Measurements from ENCODE around the gene IKBKG. TPM values are rescaled to one million over a fixed set of nuclear protein-coding genes. Genes with fewer than 3 reads are reported as not detected.
"Not testable (repeated sequence)": the region's sequence is repeated elsewhere in the genome, so short reads cannot be mapped to it uniquely, and the experiment has no call there.

Gene IKBKG
- total and polyA plus RNA-seq, 7 experiments from 2014 or later: 19.6 to 45.5 (median 37.3) TPM

DNA sequence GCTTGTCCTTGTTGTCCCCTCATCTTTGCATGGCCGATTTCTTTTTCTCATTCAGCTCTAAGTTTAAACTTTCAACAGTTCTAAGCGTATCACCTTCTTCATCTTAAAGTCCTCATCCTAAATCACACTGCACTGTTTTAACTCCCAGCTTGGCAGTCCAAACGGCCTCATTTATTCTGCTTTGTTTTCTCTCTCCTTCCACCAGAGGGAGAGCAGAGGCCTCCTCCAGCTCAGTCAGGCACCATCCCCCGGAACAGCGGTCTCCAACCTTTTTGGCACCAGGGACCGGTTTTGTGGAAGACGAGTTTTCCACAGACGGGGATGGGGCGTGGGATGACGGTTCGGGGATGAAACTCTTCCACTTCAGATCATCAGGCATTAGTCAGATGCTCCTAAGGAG is 22.9 kb downstream of the IKBKG start:
- H3K27ac Mint-ChIP-seq; ATAC-seq; POLR2A ChIA-PET; H3K4me1 Mint-ChIP-seq; H3K4me3 ChIP-seq (ENCODE audit: low read length); DNase-seq; H3K27me3 Mint-ChIP-seq; H3K9me3 ChIP-seq (ENCODE audit: control insufficient read depth in 2 of 3, low read length in 3 of 3); H3K36me3 Mint-ChIP-seq; H3K4me1 ChIP-seq (ENCODE audit: control insufficient read depth in 2 of 2, insufficient read depth in 2 of 2, low read length in 2 of 2); H3K27me3 ChIP-seq (ENCODE audit: control insufficient read depth in 2 of 2, insufficient read depth in 2 of 2, low read length in 2 of 2); H3K27ac ChIP-seq (ENCODE audit: low read depth, low read length); CTCF ChIA-PET; H3K36me3 ChIP-seq (ENCODE audit: control insufficient read depth in 2 of 3, insufficient read depth in 3 of 3, low read length in 3 of 3); H3K9me3 Mint-ChIP-seq; H3K4me3 Mint-ChIP-seq; intact Hi-C loops (cut with micrococcal nuclease): not testable (repeated sequence)

DNA sequence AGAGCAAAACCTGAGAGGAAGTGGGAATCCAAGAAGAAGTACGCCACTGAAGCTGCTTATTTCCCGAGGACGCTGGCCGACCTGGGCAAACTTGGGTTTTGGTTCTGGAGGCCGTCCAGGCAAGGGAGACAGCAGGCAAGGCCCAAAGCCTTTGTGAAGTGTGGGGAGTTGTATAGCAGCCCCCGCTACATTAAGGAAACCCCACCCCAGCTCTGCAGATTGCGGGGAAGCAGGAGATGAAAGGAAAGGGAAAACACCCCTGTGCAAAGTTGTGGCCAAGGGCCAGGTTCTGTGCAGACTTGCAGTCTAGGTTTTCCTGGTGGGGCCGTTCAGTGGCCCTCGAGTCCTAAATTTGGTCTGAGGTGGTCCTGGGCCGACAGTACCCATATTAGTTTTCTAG is 25.6 kb downstream of the IKBKG start:
- H3K27me3 ChIP-seq (ENCODE audit: control insufficient read depth in 2 of 2, insufficient read depth in 2 of 2, low read length in 2 of 2); DNase-seq; H3K27ac Mint-ChIP-seq; H3K4me1 ChIP-seq (ENCODE audit: control insufficient read depth in 2 of 2, insufficient read depth in 2 of 2, low read length in 2 of 2); H3K9me3 ChIP-seq (ENCODE audit: control insufficient read depth in 2 of 3, low read length in 3 of 3); ATAC-seq; CTCF ChIA-PET; H3K27me3 Mint-ChIP-seq; H3K9me3 Mint-ChIP-seq; H3K27ac ChIP-seq (ENCODE audit: low read depth, low read length); H3K4me3 ChIP-seq (ENCODE audit: low read length); H3K4me3 Mint-ChIP-seq; POLR2A ChIA-PET; H3K36me3 ChIP-seq (ENCODE audit: control insufficient read depth in 2 of 3, insufficient read depth in 3 of 3, low read length in 3 of 3); intact Hi-C loops (cut with micrococcal nuclease); H3K36me3 Mint-ChIP-seq; H3K4me1 Mint-ChIP-seq: not testable (repeated sequence)

- CTCF ChIA-PET; H3K4me3 Mint-ChIP-seq; intact Hi-C loops (cut with micrococcal nuclease); H3K27ac Mint-ChIP-seq; H3K36me3 Mint-ChIP-seq; POLR2A ChIA-PET; H3K4me1 Mint-ChIP-seq; H3K27ac ChIP-seq (ENCODE audit: low read depth, low read length); H3K9me3 ChIP-seq (ENCODE audit: control insufficient read depth in 2 of 3, low read length in 3 of 3); H3K4me1 ChIP-seq (ENCODE audit: control insufficient read depth in 2 of 2, insufficient read depth in 2 of 2, low read length in 2 of 2); H3K27me3 Mint-ChIP-seq; H3K4me3 ChIP-seq (ENCODE audit: low read length); H3K27me3 ChIP-seq (ENCODE audit: control insufficient read depth in 2 of 2, insufficient read depth in 2 of 2, low read length in 2 of 2); H3K36me3 ChIP-seq (ENCODE audit: control insufficient read depth in 2 of 3, insufficient read depth in 3 of 3, low read length in 3 of 3); H3K9me3 Mint-ChIP-seq; DNase-seq: not testable (repeated sequence)
- ATAC-seq: peak; percentile 72
Observed at GRCh38 chrX:154575076-154575475, 27.7 kb downstream of the IKBKG start.

GRCh38 chrX:154582994-154583393 is 35.6 kb downstream of the IKBKG start:
- H3K27me3 Mint-ChIP-seq; H3K9me3 ChIP-seq (ENCODE audit: control insufficient read depth in 2 of 3, low read length in 3 of 3); H3K36me3 ChIP-seq (ENCODE audit: control insufficient read depth in 2 of 3, insufficient read depth in 3 of 3, low read length in 3 of 3); H3K4me1 Mint-ChIP-seq; H3K9me3 Mint-ChIP-seq; H3K4me3 Mint-ChIP-seq; POLR2A ChIA-PET; intact Hi-C loops (cut with micrococcal nuclease); H3K27ac ChIP-seq (ENCODE audit: low read depth, low read length); H3K36me3 Mint-ChIP-seq; CTCF ChIA-PET; DNase-seq; H3K4me1 ChIP-seq (ENCODE audit: control insufficient read depth in 2 of 2, insufficient read depth in 2 of 2, low read length in 2 of 2); H3K4me3 ChIP-seq (ENCODE audit: low read length); ATAC-seq; H3K27me3 ChIP-seq (ENCODE audit: control insufficient read depth in 2 of 2, insufficient read depth in 2 of 2, low read length in 2 of 2); H3K27ac Mint-ChIP-seq: not testable (repeated sequence)

GRCh38 chrX:154584585-154585183 is 37.3 kb downstream of the IKBKG start, which contains the start of gene CTAG1A:
TSS of gene CTAG1A (plus strand) at chrX:154585133. CDS start at chrX:154585207, 74 bp downstream.
- H3K36me3 Mint-ChIP-seq; H3K4me1 ChIP-seq (ENCODE audit: control insufficient read depth in 2 of 2, insufficient read depth in 2 of 2, low read length in 2 of 2); CTCF ChIA-PET; H3K36me3 ChIP-seq (ENCODE audit: control insufficient read depth in 2 of 3, insufficient read depth in 3 of 3, low read length in 3 of 3); H3K27ac Mint-ChIP-seq; H3K4me1 Mint-ChIP-seq; POLR2A ChIA-PET; H3K9me3 Mint-ChIP-seq; ATAC-seq; H3K4me3 ChIP-seq (ENCODE audit: low read length); intact Hi-C loops (cut with micrococcal nuclease); H3K27me3 Mint-ChIP-seq; H3K27me3 ChIP-seq (ENCODE audit: control insufficient read depth in 2 of 2, insufficient read depth in 2 of 2, low read length in 2 of 2); H3K4me3 Mint-ChIP-seq; H3K27ac ChIP-seq (ENCODE audit: low read depth, low read length); DNase-seq; H3K9me3 ChIP-seq (ENCODE audit: control insufficient read depth in 2 of 3, low read length in 3 of 3): not testable (repeated sequence)

DNA sequence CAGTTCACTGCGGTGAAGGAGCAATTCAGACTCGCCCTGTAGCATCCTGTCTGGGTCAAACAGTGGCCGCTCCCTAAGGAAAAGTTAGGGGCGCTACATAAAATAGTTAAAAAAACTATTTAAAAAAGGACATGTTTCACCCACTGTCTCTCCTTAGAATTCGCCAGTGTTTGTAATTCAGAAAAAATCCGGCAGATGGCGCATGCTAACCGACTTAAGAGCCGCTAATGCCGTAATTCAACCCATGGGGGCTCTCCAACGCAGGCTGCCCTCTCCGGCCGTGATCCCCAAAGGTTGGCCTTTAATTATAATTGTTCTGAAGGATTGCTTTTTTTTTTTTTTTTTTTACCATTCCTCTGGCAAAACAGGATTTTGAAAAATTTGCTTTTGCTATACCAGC is 43.0 kb downstream of the IKBKG start:
- H3K4me1 ChIP-seq (ENCODE audit: control insufficient read depth in 2 of 2, insufficient read depth in 2 of 2, low read length in 2 of 2); H3K27me3 ChIP-seq (ENCODE audit: control insufficient read depth in 2 of 2, insufficient read depth in 2 of 2, low read length in 2 of 2); H3K27me3 Mint-ChIP-seq; H3K9me3 ChIP-seq (ENCODE audit: control insufficient read depth in 2 of 3, low read length in 3 of 3); POLR2A ChIA-PET; H3K36me3 ChIP-seq (ENCODE audit: control insufficient read depth in 2 of 3, insufficient read depth in 3 of 3, low read length in 3 of 3); H3K4me3 ChIP-seq (ENCODE audit: low read length); H3K36me3 Mint-ChIP-seq; intact Hi-C loops (cut with micrococcal nuclease); H3K4me1 Mint-ChIP-seq; H3K4me3 Mint-ChIP-seq; H3K27ac ChIP-seq (ENCODE audit: low read depth, low read length); ATAC-seq; CTCF ChIA-PET; H3K27ac Mint-ChIP-seq; DNase-seq: not testable (repeated sequence)
- H3K9me3 Mint-ChIP-seq: peaks cover 0 to 13% (median 0%) of the 10 kb centered on the region in 11 donors

- CTCF ChIA-PET: interaction anchor here (1.3 kb wide), 1 partner anchor 124 kb away, joined by 5 read pairs; no protein-coding TSS in a partner anchor
- H3K27me3 Mint-ChIP-seq: peaks cover 0 to 9% (median 0%) of the 10 kb centered on the region in 5 donors
- DNase-seq (no peak), ATAC-seq (no peak)
- peaks cover 0 to 7% (median 0%) of the 10 kb centered on the region in 7 donors for H3K4me1 Mint-ChIP-seq
- Histone ChIP-seq H3K9me3 (ENCODE audit: control insufficient read depth in 2 of 3, low read length in 3 of 3) (no peaks in the 10 kb centered on the region), H3K4me1 (ENCODE audit: control insufficient read depth in 2 of 2, insufficient read depth in 2 of 2, low read length in 2 of 2) (peaks cover 0 to 6% of the 10 kb centered on the region in 2 donors), H3K36me3 (ENCODE audit: control insufficient read depth in 2 of 3, insufficient read depth in 3 of 3, low read length in 3 of 3) (no peaks in the 10 kb centered on the region), H3K4me3 (ENCODE audit: low read length) (no peak overlapping the region), H3K27me3 (ENCODE audit: control insufficient read depth in 2 of 2, insufficient read depth in 2 of 2, low read length in 2 of 2) (no peaks in the 10 kb centered on the region), H3K27ac (ENCODE audit: low read depth, low read length) (no peak overlapping the region)
- intact Hi-C loops (cut with micrococcal nuclease): no loop called here
- no peak overlapping the region for H3K4me3 Mint-ChIP-seq
- no peak overlapping the region for H3K27ac Mint-ChIP-seq
- H3K36me3 Mint-ChIP-seq: peaks cover 0 to 4% (median 0%) of the 10 kb centered on the region in 5 donors
- POLR2A ChIA-PET: no interaction called here
- peaks cover 0 to 13% (median 2%) of the 10 kb centered on the region in 11 donors for H3K9me3 Mint-ChIP-seq
Observed at GRCh38 chrX:154592505-154592904, 45.1 kb downstream of the IKBKG start.

Data from naive thymus-derived CD4-positive, alpha-beta T cell (primary cell).